GM12878 (cell line): Measurements from ENCODE around the gene TUBAL3. TPM values are rescaled to one million over a fixed set of nuclear protein-coding genes. Genes with fewer than 3 reads are reported as not detected.

Source experiments
- ATAC-seq: fragments of 200-7000 bp; cut with Tn5 transposase; 3 replicates; pipeline ENCODE4 v1.9.1; 2020; ENCODE audit warnings: mild to moderate bottlenecking, moderate library complexity
- BruUV-seq: library from RNA; stranded (reverse); fragments of 400-500 nt; replicated peaks from 2 replicates; lab custom pipeline; 2021; lab: Mats Ljungman, UMichigan
- CTCF ChIA-PET: fragments of 300-600 bp; sonication (Branson Sonifier 250); formaldehyde crosslinking; extraction: SDS; loops from one replicate; lab custom pipeline; 2021; ENCODE audit warnings: inconsistent platforms; lab: Yijun Ruan, JAX
- POLR2A ChIA-PET: fragments of 350-600 bp; formaldehyde crosslinking; extraction: SDS; loops from one replicate; lab custom pipeline; 2021; ENCODE audit warnings: inconsistent platforms; lab: Charles Lee
- RAD21 ChIA-PET: fragments of 300-600 bp; sonication (Branson Sonifier 250); formaldehyde crosslinking; loops from one replicate; lab custom pipeline; 2023; ENCODE audit warnings: antibody characterized with exemption; ENCODE audit not compliant: unreplicated experiment; lab: Charles Lee
- SMC1A ChIA-PET: fragments of 300-600 bp; sonication (Branson Sonifier 250); formaldehyde crosslinking; loops from one replicate; lab custom pipeline; 2023; ENCODE audit not compliant: unreplicated experiment, uncharacterized antibody; lab: Charles Lee
- DNase-seq: peaks from one replicate; pipeline ENCODE4 v3.0.0-alpha.2; 2011; ENCODE audit warnings: low read depth, low spot score
- FAIRE-seq: peaks from 3 replicates; lab custom pipeline; 2011; peaks lifted over from hg19 to GRCh38; lab: Jason Lieb, UNC
- H2AFZ ChIP-seq: 2 replicates; pipeline ENCODE4 v1.6.0; 2011; ENCODE audit warnings: low read depth, low read length, control low read depth; ENCODE audit not compliant: control insufficient read depth
- H3K27ac ChIP-seq: 2 replicates; pipeline ENCODE4 v1.5.1; 2011; ENCODE audit warnings: control low read depth; ENCODE audit not compliant: control insufficient read depth, insufficient read depth
- H3K27me3 ChIP-seq, 2 experiments: replicated peaks in 1 of 2; 2 replicates each; pipeline versions ENCODE4 v1.6.0 to v1.6.1; 2011; ENCODE audit warnings: low read length in 1 of 2; ENCODE audit not compliant: control insufficient read depth in 2 of 2, insufficient read depth in 2 of 2
- H3K36me3 ChIP-seq, 2 experiments: 2 replicates each; pipeline ENCODE4 v1.5.1; 2011; ENCODE audit warnings: low read length in 1 of 2; ENCODE audit not compliant: control insufficient read depth in 2 of 2, insufficient read depth in 2 of 2
- H3K4me1 ChIP-seq: 2 replicates; pipeline ENCODE4 v1.6.1; 2011; ENCODE audit warnings: mild to moderate bottlenecking, low read length, moderate library complexity, mixed read lengths; ENCODE audit not compliant: control insufficient read depth, insufficient read depth
- H3K4me2 ChIP-seq: 2 replicates; pipeline ENCODE4 v1.6.0; 2011; ENCODE audit warnings: control low read depth; ENCODE audit not compliant: control insufficient read depth, insufficient read depth
- H3K4me3 ChIP-seq: fragments of 200-600 bp; sonication (generic); 2 replicates; pipeline ENCODE4 v1.5.1; 2016
- H3K79me2 ChIP-seq: 2 replicates; pipeline ENCODE4 v1.6.0; 2011; ENCODE audit warnings: low read length; ENCODE audit not compliant: control insufficient read depth, insufficient read depth
- H3K9ac ChIP-seq: 2 replicates; pipeline ENCODE4 v1.8.0; 2011; ENCODE audit warnings: low read length, control low read depth, mixed read lengths; ENCODE audit not compliant: control insufficient read depth, insufficient read depth
- H3K9me3 ChIP-seq: replicated peaks from 3 replicates; pipeline ENCODE4 v1.5.1; 2011; ENCODE audit warnings: mild to moderate bottlenecking, low read length; ENCODE audit not compliant: control insufficient read depth, insufficient read depth
- H4K20me1 ChIP-seq: 2 replicates; pipeline ENCODE4 v1.6.0; 2011; ENCODE audit not compliant: control insufficient read depth, insufficient read depth
- BACH1 ChIP-seq: fragments of 450-650 bp; IDR thresholded peaks from 2 replicates; pipeline ENCODE4 v1.6.1; 2017; ENCODE audit warnings: mild to moderate bottlenecking, borderline replicate concordance
- BHLHE40 ChIP-seq, 2 experiments: fragments of 450-650 bp in 1 of 2; IDR thresholded peaks; 2 replicates each; pipeline ENCODE4 v1.6.1; 2011 to 2017; ENCODE audit warnings: low read depth in 2 of 2, borderline replicate concordance in 1 of 2, improper control_type of control experiment in 1 of 2, low read length in 1 of 2, mild to moderate bottlenecking in 1 of 2
- BMI1 ChIP-seq: fragments of 450-650 bp; IDR thresholded peaks from 2 replicates; pipeline ENCODE4 v1.6.1; 2016; ENCODE audit warnings: mild to moderate bottlenecking, moderate library complexity, borderline replicate concordance
- CBX5 ChIP-seq: sonication (generic); IDR thresholded peaks from 2 replicates; pipeline ENCODE4 v1.6.1; 2016; ENCODE audit warnings: low read depth, moderate library complexity, mild to moderate bottlenecking, inconsistent platforms
- ETV6 ChIP-seq, 2 experiments: fragments of 450-650 bp in 1 of 2; IDR thresholded peaks in 1 of 2; conservative IDR thresholded peaks in 1 of 2; 2 replicates each; pipeline ENCODE4 v1.6.1; 2014; ENCODE audit warnings: antibody characterized with exemption in 1 of 2, borderline replicate concordance in 1 of 2, low read depth in 1 of 2, mild to moderate bottlenecking in 1 of 2, moderate library complexity in 1 of 2
- EZH2 ChIP-seq: IDR thresholded peaks from 2 replicates; pipeline ENCODE4 v1.6.1; 2012; ENCODE audit warnings: low read depth, mild to moderate bottlenecking, control low read depth, inconsistent platforms, low read length, borderline replicate concordance; ENCODE audit not compliant: control insufficient read depth
- KLF5 ChIP-seq: fragments of 450-650 bp; IDR thresholded peaks from 2 replicates; pipeline ENCODE4 v1.6.1; 2014; ENCODE audit warnings: mild to moderate bottlenecking; ENCODE audit not compliant: partially characterized antibody
- NFXL1 ChIP-seq: fragments of 450-650 bp; IDR thresholded peaks from 2 replicates; pipeline ENCODE4 v1.6.1; 2017; ENCODE audit warnings: antibody characterized with exemption, mild to moderate bottlenecking, borderline replicate concordance
- NR2F1 ChIP-seq: fragments of 450-650 bp; conservative IDR thresholded peaks from 2 replicates; pipeline ENCODE4 v1.6.1; 2017; ENCODE audit warnings: mild to moderate bottlenecking
- PML ChIP-seq: IDR thresholded peaks from 2 replicates; pipeline ENCODE4 v1.6.1; 2012; ENCODE audit warnings: low read length, inconsistent platforms
- RB1 ChIP-seq: fragments of 450-650 bp; formaldehyde crosslinking; IDR thresholded peaks from 2 replicates; pipeline ENCODE4 v1.6.1; 2017; ENCODE audit warnings: mild to moderate bottlenecking, borderline replicate concordance
- RELB ChIP-seq: fragments of 450-650 bp; IDR thresholded peaks from 2 replicates; pipeline ENCODE4 v1.6.1; 2017; ENCODE audit warnings: low read depth, mild to moderate bottlenecking, moderate library complexity
- SREBF2 ChIP-seq: IDR thresholded peaks from 2 replicates; pipeline ENCODE4 v1.6.1; 2012; ENCODE audit warnings: mild to moderate bottlenecking, low read length
- SRF ChIP-seq, 2 experiments: IDR thresholded peaks; 2 replicates each; pipeline ENCODE4 v1.6.1; 2011; ENCODE audit warnings: low read depth in 2 of 2, low read length in 2 of 2, mild to moderate bottlenecking in 1 of 2, moderate library complexity in 1 of 2
- WGBS: methylation state at CpG from one replicate; pipeline ENCODE4 v1.1.6; 2016; ENCODE audit warnings: low lambda C conversion rate; ENCODE audit not compliant: insufficient replicate concordance, insufficient coverage; ENCODE audit errors: missing lambda C conversion rate; 5-methylcytosine and 5-hydroxymethylcytosine counted together
- in situ Hi-C: fragments of 300-500 bp; cut with MboI; formaldehyde crosslinking; loops from 9 replicates; pipeline ENCODE4 v1.14.3; 2018; ENCODE audit warnings: mixed read lengths
- intact Hi-C: fragments of 100-400 bp; cut with micrococcal nuclease; formaldehyde crosslinking; loops from one replicate; pipeline ENCODE4 v1.14.2; 2022; ENCODE audit not compliant: unreplicated experiment
- polyA plus RNA-seq, 11 experiments: library from polyadenylated mRNA; depleted of rRNA in 4 of 11; unstranded in 6 of 11; stranded (reverse) in 5 of 11; fragments of >200 nt; fragmentation: Nextera tagmentation in 4 of 11; fragmentation: Illumina TruSeq in 1 of 11; extraction: Ambion mirVana in 4 of 11; extraction: Trizol in 1 of 11; gene quantifications; 1 replicate in 1 of 11; 2 replicates in 10 of 11; pipeline versions ENCODE4 v1.2.1 to v1.2.3, GENCODE V29; 2011 to 2016; ENCODE audit warnings: inconsistent platforms in 2 of 11, missing spikeins in 2 of 11, low read depth in 1 of 11
- total RNA-seq, 4 experiments: library from RNA; depleted of rRNA in 3 of 4; stranded (reverse); fragments of >200 nt in 3 of 4; fragmentation: Illumina TruSeq in 1 of 4; extraction: Trizol in 1 of 4; gene quantifications; 2 replicates each; pipeline versions ENCODE4 v1.2.1 to v1.2.3, GENCODE V29; 2013 to 2021
- TF ChIP-seq, protein P1 (sequence below): fragments of 450-650 bp; IDR thresholded peaks from 2 replicates; pipeline ENCODE4 v1.6.1; 2018; ENCODE audit warnings: borderline replicate concordance, mild to moderate bottlenecking; ENCODE audit not compliant: partially characterized antibody
- TF ChIP-seq, protein P2 (sequence below): IDR thresholded peaks from 2 replicates; pipeline ENCODE4 v1.6.1; 2012; ENCODE audit warnings: mild to moderate bottlenecking, low read depth, low read length

TUBAL3 gene
- total and polyA plus RNA-seq, 10 of the 15 experiments (the other 5 are each of a cell fraction or from before 2014, with no cell fraction given): 0.03 to 0.06 TPM; not detected in 8

DNA sequence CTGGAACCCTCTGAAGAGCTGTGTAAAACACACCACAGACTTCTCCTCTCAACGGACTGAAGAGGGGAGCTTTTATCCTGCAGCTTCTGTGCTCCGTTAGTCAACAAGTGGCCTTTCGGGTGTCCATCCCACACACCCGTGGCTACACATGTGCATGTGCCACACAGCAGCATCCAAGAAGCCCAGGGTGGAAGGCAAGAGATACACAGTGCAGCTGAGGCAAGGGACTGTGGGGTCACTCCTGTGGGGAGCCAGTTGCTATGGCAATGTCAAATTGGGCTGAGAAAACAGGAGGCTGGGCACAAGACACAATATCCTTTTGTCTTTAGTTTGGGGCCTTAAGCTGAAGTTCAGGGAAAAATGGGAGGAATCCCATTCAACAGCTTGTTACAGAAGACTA is 36.5 kb upstream of the TUBAL3 start:
- Histone ChIP-seq H3K79me2 (no peaks in the 10 kb centered on the region), H2AFZ (no peak overlapping the region), H3K36me3 (no peaks in the 10 kb centered on the region; a peak in 1 of 4 replicates), H3K9ac (no peak overlapping the region), H3K27me3 (no peaks in the 10 kb centered on the region), H3K4me1 (peaks cover 23% of the 10 kb centered on the region), H3K4me2 (no peak overlapping the region), H4K20me1 (0 out of 2 replicates have a peak, but pooled peaks cover 2% of the 10 kb centered on the region), H3K4me3 (no peak overlapping the region), H3K27ac (no peak overlapping the region), H3K9me3 (no peaks in the 10 kb centered on the region)
- no TSS peak for BruUV-seq
- in situ Hi-C loops (loop anchor here (5.0 kb wide), 3 partner anchors 141 to 431 kb away; no protein-coding TSS in a partner anchor), intact Hi-C loops (loop anchor here (5.0 to 10.0 kb wide), 2 partner anchors 166 to 424 kb away; no protein-coding TSS in a partner anchor)
- FAIRE-seq: no peak
- ChIA-PET POLR2A (no interaction called here), SMC1A (interaction anchor here (0.6 to 6.3 kb wide), 7 partner anchors 8 to 453 kb away, joined by 3 to 129 read pairs (median 4); no protein-coding TSS in a partner anchor), CTCF (interaction anchor here (1.5 to 18.0 kb wide), 8 partner anchors 9 to 185 kb away, joined by 4 to 535 read pairs (median 10); no protein-coding TSS in a partner anchor), RAD21 (interaction anchor here (1.0 to 11.0 kb wide), 3 partner anchors 142 to 189 kb away, joined by 3 to 136 read pairs (median 5); no protein-coding TSS in a partner anchor)
- ATAC-seq: no peak
- 94% methylated on average over 4 of the region's 4 CpGs for WGBS
- no peak for DNase-seq
- TF ChIP-seq BACH1: no peak
- TF ChIP-seq, protein P1, sequence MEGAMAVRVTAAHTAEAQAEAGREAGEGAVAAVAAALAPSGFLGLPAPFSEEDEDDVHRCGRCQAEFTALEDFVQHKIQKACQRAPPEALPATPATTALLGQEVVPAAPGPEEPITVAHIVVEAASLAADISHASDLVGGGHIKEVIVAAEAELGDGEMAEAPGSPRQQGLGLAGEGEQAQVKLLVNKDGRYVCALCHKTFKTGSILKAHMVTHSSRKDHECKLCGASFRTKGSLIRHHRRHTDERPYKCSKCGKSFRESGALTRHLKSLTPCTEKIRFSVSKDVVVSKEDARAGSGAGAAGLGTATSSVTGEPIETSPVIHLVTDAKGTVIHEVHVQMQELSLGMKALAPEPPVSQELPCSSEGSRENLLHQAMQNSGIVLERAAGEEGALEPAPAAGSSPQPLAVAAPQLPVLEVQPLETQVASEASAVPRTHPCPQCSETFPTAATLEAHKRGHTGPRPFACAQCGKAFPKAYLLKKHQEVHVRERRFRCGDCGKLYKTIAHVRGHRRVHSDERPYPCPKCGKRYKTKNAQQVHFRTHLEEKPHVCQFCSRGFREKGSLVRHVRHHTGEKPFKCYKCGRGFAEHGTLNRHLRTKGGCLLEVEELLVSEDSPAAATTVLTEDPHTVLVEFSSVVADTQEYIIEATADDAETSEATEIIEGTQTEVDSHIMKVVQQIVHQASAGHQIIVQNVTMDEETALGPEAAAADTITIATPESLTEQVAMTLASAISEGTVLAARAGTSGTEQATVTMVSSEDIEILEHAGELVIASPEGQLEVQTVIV: no peak
- no peak for TF ChIP-seq BHLHE40 (IDR thresholded peaks at IDR 0.05; ENCODE audit: borderline replicate concordance in 1 of 2, low read depth in 2 of 2, low read length in 1 of 2)
- no peak for TF ChIP-seq NR2F1
- no peak for TF ChIP-seq RELB
- TF ChIP-seq KLF5: no peak
- no peak for TF ChIP-seq BMI1
- TF ChIP-seq CBX5: no peak
- TF ChIP-seq SRF (IDR thresholded peaks at IDR 0.05; ENCODE audit: low read depth in 2 of 2, low read length in 2 of 2): no peak
- TF ChIP-seq RB1: no peak
- TF ChIP-seq EZH2: no peak
- TF ChIP-seq SREBF2: no peak
- TF ChIP-seq, protein P2, sequence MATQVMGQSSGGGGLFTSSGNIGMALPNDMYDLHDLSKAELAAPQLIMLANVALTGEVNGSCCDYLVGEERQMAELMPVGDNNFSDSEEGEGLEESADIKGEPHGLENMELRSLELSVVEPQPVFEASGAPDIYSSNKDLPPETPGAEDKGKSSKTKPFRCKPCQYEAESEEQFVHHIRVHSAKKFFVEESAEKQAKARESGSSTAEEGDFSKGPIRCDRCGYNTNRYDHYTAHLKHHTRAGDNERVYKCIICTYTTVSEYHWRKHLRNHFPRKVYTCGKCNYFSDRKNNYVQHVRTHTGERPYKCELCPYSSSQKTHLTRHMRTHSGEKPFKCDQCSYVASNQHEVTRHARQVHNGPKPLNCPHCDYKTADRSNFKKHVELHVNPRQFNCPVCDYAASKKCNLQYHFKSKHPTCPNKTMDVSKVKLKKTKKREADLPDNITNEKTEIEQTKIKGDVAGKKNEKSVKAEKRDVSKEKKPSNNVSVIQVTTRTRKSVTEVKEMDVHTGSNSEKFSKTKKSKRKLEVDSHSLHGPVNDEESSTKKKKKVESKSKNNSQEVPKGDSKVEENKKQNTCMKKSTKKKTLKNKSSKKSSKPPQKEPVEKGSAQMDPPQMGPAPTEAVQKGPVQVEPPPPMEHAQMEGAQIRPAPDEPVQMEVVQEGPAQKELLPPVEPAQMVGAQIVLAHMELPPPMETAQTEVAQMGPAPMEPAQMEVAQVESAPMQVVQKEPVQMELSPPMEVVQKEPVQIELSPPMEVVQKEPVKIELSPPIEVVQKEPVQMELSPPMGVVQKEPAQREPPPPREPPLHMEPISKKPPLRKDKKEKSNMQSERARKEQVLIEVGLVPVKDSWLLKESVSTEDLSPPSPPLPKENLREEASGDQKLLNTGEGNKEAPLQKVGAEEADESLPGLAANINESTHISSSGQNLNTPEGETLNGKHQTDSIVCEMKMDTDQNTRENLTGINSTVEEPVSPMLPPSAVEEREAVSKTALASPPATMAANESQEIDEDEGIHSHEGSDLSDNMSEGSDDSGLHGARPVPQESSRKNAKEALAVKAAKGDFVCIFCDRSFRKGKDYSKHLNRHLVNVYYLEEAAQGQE: no peak
- TF ChIP-seq NFXL1: no peak
- no peak for TF ChIP-seq PML
- no peak for TF ChIP-seq ETV6 (conservative IDR thresholded peaks at IDR 0.05 in 1 of 2, IDR thresholded peaks at IDR 0.05 in 1 of 2; ENCODE audit: borderline replicate concordance in 1 of 2, low read depth in 1 of 2)
